Measurements from ENCODE around the gene STC2. TPM values are rescaled to one million over a fixed set of nuclear protein-coding genes. Genes with fewer than 3 reads are reported as not detected.

Gene STC2
- total and polyA plus RNA-seq, 3 donors from 2014 or later: 0.87 to 2.0 (median 2.0) TPM

DNA sequence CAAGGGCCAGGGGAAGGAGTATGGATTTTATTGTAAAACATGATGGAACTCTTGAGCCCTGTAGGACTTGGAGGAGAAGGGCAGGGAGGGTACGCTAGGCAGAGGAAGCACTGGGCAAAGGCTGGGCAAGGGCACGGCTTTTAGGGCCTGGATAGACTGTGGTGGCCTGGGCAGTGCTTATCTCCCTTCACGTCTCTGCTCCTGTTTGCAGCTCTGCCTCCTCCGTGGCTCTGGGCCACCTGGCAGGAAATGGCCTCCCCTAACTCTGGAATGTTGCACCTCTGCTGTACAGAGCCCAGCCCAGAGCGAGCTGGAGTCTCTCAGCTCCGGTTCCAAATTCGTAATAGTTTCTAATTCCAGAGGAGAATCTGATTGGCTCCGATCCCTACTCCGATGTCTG is 12.2 kb upstream of the STC2 start:
- TF ChIP-seq POLR2A (IDR thresholded peaks at IDR 0.05) (no peak), CTCF (IDR thresholded peaks at IDR 0.05) (no peak)
- H3K27me3 ChIP-seq: no peaks in the 10 kb centered on the region
- no peak for DNase-seq
- H3K27ac ChIP-seq: no peak overlapping the region
- intact Hi-C loops (cut with DNase I; ENCODE audit: low total_unique reads): no loop called here
- no peaks in the 10 kb centered on the region for H3K36me3 ChIP-seq (ENCODE audit: low read depth, missing control alignments)
- H3K9me3 ChIP-seq: no peaks in the 10 kb centered on the region
- WGBS, 2 donors: 78 to 86% methylated on average over 6 to 9 of the region's 9 CpGs
- no peak overlapping the region for H3K4me3 ChIP-seq
- H3K4me1 ChIP-seq: no peaks in the 10 kb centered on the region

- no peaks in the 10 kb centered on the region for H3K36me3 ChIP-seq (ENCODE audit: low read depth, missing control alignments)
- H3K27me3 ChIP-seq: no peaks in the 10 kb centered on the region
- no peaks in the 10 kb centered on the region for H3K4me1 ChIP-seq
- H3K9me3 ChIP-seq: no peaks in the 10 kb centered on the region
- intact Hi-C loops (cut with DNase I; ENCODE audit: low total_unique reads): no loop called here
- TF ChIP-seq POLR2A (IDR thresholded peaks at IDR 0.05): no peak
- no peak for TF ChIP-seq CTCF (IDR thresholded peaks at IDR 0.05)
- WGBS, 2 donors: 64 to 71% methylated on average over 11 of the region's 11 CpGs
- no peak for DNase-seq
- H3K27ac ChIP-seq: no peak overlapping the region
- H3K4me3 ChIP-seq: no peak overlapping the region
These were observed 11.1 kb upstream of the STC2 start for GRCh38 chr5:173339286-173339685.

DNA sequence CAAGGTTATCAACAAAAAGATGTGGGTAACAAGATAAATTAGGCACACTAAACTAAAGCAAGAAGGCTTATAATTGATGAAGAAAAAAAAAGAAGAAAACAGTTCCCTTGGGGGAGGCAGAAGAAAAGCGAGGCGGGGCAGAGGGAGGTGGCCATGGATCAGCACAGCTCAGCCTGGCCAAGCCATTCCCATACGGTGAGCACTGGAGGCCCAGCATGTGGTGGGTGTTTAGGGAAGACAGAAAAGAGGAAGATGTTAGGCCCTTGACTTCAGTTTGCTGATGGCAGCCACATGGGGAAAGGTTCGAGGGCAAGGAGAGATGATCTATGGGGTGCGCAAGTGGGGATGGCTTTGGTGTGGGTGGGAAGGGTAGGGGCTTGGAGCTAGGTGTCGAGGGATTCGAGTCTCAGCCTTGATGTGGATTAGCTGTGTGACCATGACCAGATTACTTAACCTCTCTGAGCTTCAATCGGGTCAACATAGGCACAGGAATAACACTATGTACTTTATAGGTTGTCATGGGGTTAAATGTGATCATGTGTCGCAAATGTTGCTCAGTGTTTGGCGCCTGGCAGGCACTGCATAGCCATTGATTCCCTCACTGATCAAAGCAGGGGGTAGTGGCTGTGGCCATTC is 10.3 kb upstream of the STC2 start:
- TF ChIP-seq CTCF (IDR thresholded peaks at IDR 0.05): no peak
- TF ChIP-seq POLR2A (IDR thresholded peaks at IDR 0.05): no peak
- H3K27ac ChIP-seq: no peak overlapping the region
- 88 to 90% methylated on average over 10 of the region's 10 CpGs for WGBS, 2 donors
- H3K4me1 ChIP-seq: no peaks in the 10 kb centered on the region
- H3K9me3 ChIP-seq: no peaks in the 10 kb centered on the region
- H3K36me3 ChIP-seq (ENCODE audit: low read depth, missing control alignments): no peaks in the 10 kb centered on the region
- H3K4me3 ChIP-seq: no peak overlapping the region
- intact Hi-C loops (cut with DNase I; ENCODE audit: low total_unique reads): no loop called here
- DNase-seq: no peak
- no peaks in the 10 kb centered on the region for H3K27me3 ChIP-seq

DNA sequence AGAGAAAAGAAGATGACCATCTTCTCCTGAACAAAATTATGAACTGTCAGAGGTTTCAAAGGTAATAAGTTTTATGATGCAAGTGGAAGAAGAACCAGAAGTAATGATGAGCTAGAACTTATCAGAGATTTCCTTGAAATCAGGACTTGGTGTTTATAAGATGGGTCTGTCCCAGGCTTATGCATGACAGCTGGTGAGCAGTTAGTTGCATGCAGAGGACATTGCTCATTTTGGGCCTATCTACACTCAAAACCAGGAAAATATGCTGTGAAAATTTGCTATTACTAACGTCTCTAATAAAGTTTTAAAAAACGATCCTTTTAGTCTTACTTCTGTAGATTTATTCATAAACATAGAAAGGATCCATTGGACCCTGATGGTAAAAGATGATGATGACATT is 6.6 kb upstream of the STC2 start:
- 86 to 97% methylated on average over 2 of the region's 2 CpGs for WGBS, 2 donors
- Histone ChIP-seq H3K9me3 (no peaks in the 10 kb centered on the region), H3K4me1 (peaks cover under 1% of the 10 kb centered on the region), H3K27ac (no peak overlapping the region), H3K4me3 (no peak overlapping the region), H3K27me3 (no peaks in the 10 kb centered on the region), H3K36me3 (ENCODE audit: low read depth, missing control alignments) (no peaks in the 10 kb centered on the region)
- no peak for DNase-seq
- intact Hi-C loops (cut with DNase I; ENCODE audit: low total_unique reads): no loop called here
- no peak for TF ChIP-seq POLR2A (IDR thresholded peaks at IDR 0.05)
- no peak for TF ChIP-seq CTCF (IDR thresholded peaks at IDR 0.05)

Measured in testis (tissue), 3 donors.